Nephron (organoid): ENCODE data around the gene SCN4B.

Experiments
- H3K27ac Mint-ChIP-seq, 3 experiments: 2 replicates each; pipeline ENCODE4 v1.8.0; 2020; ENCODE audit warnings: mixed read lengths in 3 of 3, mild to moderate bottlenecking in 2 of 3, moderate library complexity in 1 of 3
- H3K27me3 Mint-ChIP-seq: 2 replicates; pipeline ENCODE4 v1.8.0; 2021; ENCODE audit warnings: low read depth, mild to moderate bottlenecking, moderate library complexity, mixed read lengths
- H3K36me3 Mint-ChIP-seq: 2 replicates; pipeline ENCODE4 v1.8.0; 2020; ENCODE audit warnings: low read depth, mixed read lengths
- H3K4me1 Mint-ChIP-seq: 2 replicates; pipeline ENCODE4 v1.8.0; 2020; ENCODE audit warnings: mixed read lengths
- H3K4me3 Mint-ChIP-seq, 3 experiments: 2 replicates each; pipeline ENCODE4 v1.8.0; 2020; ENCODE audit warnings: mild to moderate bottlenecking in 3 of 3, mixed read lengths in 3 of 3, moderate library complexity in 2 of 3
- H3K9me3 Mint-ChIP-seq: 2 replicates; pipeline ENCODE4 v1.8.0; 2020; ENCODE audit warnings: mixed read lengths
- CTCF ChIP-seq, 3 experiments: fragments of 200-600 bp; sonication (generic); IDR thresholded peaks; one replicate each; pipeline ENCODE4 v1.5.0; 2021; ENCODE audit warnings: antibody characterized with exemption in 3 of 3; ENCODE audit not compliant: unreplicated experiment in 3 of 3

The SCN4B gene

GRCh38 chr11:118108513-118108912, 44.1 kb downstream of the SCN4B start:
- TF ChIP-seq CTCF (IDR thresholded peaks at IDR 0.05; ENCODE audit: unreplicated experiment in 3 of 3): no peak

GRCh38 chr11:118106789-118107335, 45.8 kb downstream of the SCN4B start:
- H3K9me3 Mint-ChIP-seq: no peaks in the 10 kb centered on the region
- H3K27ac Mint-ChIP-seq: no peak overlapping the region
- no peak for TF ChIP-seq CTCF (IDR thresholded peaks at IDR 0.05; ENCODE audit: unreplicated experiment in 3 of 3)
- H3K27me3 Mint-ChIP-seq: peaks cover 10% of the 10 kb centered on the region
- no peaks in the 10 kb centered on the region for H3K36me3 Mint-ChIP-seq
- peaks cover 11% of the 10 kb centered on the region for H3K4me1 Mint-ChIP-seq
- no peak overlapping the region for H3K4me3 Mint-ChIP-seq

More at GRCh38 chr11:118108513-118108912, 44.1 kb downstream of the SCN4B start:
- peaks cover 10% of the 10 kb centered on the region for H3K27me3 Mint-ChIP-seq
- peaks cover 11% of the 10 kb centered on the region for H3K4me1 Mint-ChIP-seq
- no peak overlapping the region for H3K27ac Mint-ChIP-seq
- no peak overlapping the region for H3K4me3 Mint-ChIP-seq
- no peaks in the 10 kb centered on the region for H3K36me3 Mint-ChIP-seq
- H3K9me3 Mint-ChIP-seq: no peaks in the 10 kb centered on the region

GRCh38 chr11:118105657-118106305, 46.8 kb downstream of the SCN4B start:
- peaks cover 15% of the 10 kb centered on the region for H3K27me3 Mint-ChIP-seq
- no peaks in the 10 kb centered on the region for H3K36me3 Mint-ChIP-seq
- peaks cover 14% of the 10 kb centered on the region for H3K4me1 Mint-ChIP-seq
- H3K9me3 Mint-ChIP-seq: no peaks in the 10 kb centered on the region
- H3K27ac Mint-ChIP-seq: peak overlapping the region in 2 of 3 experiments; percentile 40 to 71
- no peak for TF ChIP-seq CTCF (IDR thresholded peaks at IDR 0.05; ENCODE audit: unreplicated experiment in 3 of 3)
- no peak overlapping the region for H3K4me3 Mint-ChIP-seq

- TF ChIP-seq CTCF (IDR thresholded peaks at IDR 0.05; ENCODE audit: unreplicated experiment in 3 of 3): no peak
- Mint-ChIP-seq H3K27ac (peak overlapping the region; percentile 67 to 92 (median 87)), H3K4me1 (peaks cover 14% of the 10 kb centered on the region), H3K36me3 (no peaks in the 10 kb centered on the region), H3K4me3 (no peak overlapping the region), H3K9me3 (no peaks in the 10 kb centered on the region), H3K27me3 (peaks cover 10% of the 10 kb centered on the region)
These were observed 48.1 kb downstream of the SCN4B start for GRCh38 chr11:118104491-118104890.

- Mint-ChIP-seq H3K4me1 (peaks cover 13% of the 10 kb centered on the region), H3K4me3 (no peak overlapping the region)
- no peak for TF ChIP-seq CTCF (IDR thresholded peaks at IDR 0.05; ENCODE audit: unreplicated experiment in 3 of 3)
These were observed 49.8 kb downstream of the SCN4B start for GRCh38 chr11:118102721-118103261.

More at GRCh38 chr11:118102721-118103261, 49.8 kb downstream of the SCN4B start:
- H3K36me3 Mint-ChIP-seq: no peaks in the 10 kb centered on the region
- H3K9me3 Mint-ChIP-seq: no peaks in the 10 kb centered on the region
- no peak overlapping the region for H3K27ac Mint-ChIP-seq
- peaks cover 8% of the 10 kb centered on the region for H3K27me3 Mint-ChIP-seq
